Activated T-cell treated with anti-CD3 and anti-CD28 coated beads for 48 hours (primary cell): ENCODE data around the gene LNPEP.
"Not testable (repeated sequence)": the region's sequence is repeated elsewhere in the genome, so short reads cannot be mapped to it uniquely, and the experiment has no call there.

Experiments
- DNase-seq: peaks from one replicate; pipeline ENCODE4 v3.0.0-alpha.2; 2020; ENCODE audit warnings: low read depth

LNPEP gene

GRCh38 chr5:97063251-97063650 is 127.4 kb downstream of the LNPEP start:
- no peak for DNase-seq

- no peak for DNase-seq
These were observed 129.6 kb downstream of the LNPEP start for GRCh38 chr5:97065475-97065874.

GRCh38 chr5:97067296-97067850 is 131.5 kb downstream of the LNPEP start:
- no peak for DNase-seq

GRCh38 chr5:97070234-97070633 is 134.4 kb downstream of the LNPEP start:
- no peak for DNase-seq

GRCh38 chr5:97071101-97071500 is 135.2 kb downstream of the LNPEP start:
- no peak for DNase-seq

- DNase-seq, result no peak
These were observed 136.1 kb downstream of the LNPEP start for GRCh38 chr5:97071993-97072392.

- DNase-seq, result no peak
These were observed 136.8 kb downstream of the LNPEP start for GRCh38 chr5:97072696-97073095.

GRCh38 chr5:97073420-97073819 is 137.5 kb downstream of the LNPEP start:
- DNase-seq, result no peak

GRCh38 chr5:97074859-97075489 is 139.1 kb downstream of the LNPEP start:
- no peak for DNase-seq

GRCh38 chr5:97075649-97076048 is 139.8 kb downstream of the LNPEP start:
- DNase-seq, result no peak

- DNase-seq, result no peak
These were observed 140.2 kb downstream of the LNPEP start for GRCh38 chr5:97076098-97076497.

GRCh38 chr5:97077246-97077645 is 141.4 kb downstream of the LNPEP start:
- no peak for DNase-seq

- DNase-seq, result no peak
These were observed 143.3 kb downstream of the LNPEP start for GRCh38 chr5:97078958-97079743.

GRCh38 chr5:97084782-97085458 is 149.0 kb downstream of the LNPEP start:
- DNase-seq, result not testable (repeated sequence)

- no peak for DNase-seq
These were observed 149.7 kb downstream of the LNPEP start for GRCh38 chr5:97085459-97086181.
